GM23248 (cell line): Measurements from ENCODE around the gene ACTA1. TPM values are rescaled to one million over a fixed set of nuclear protein-coding genes. Genes with fewer than 3 reads are reported as not detected.
"Not testable (repeated sequence)": the region's sequence is repeated elsewhere in the genome, so short reads cannot be mapped to it uniquely, and the experiment has no call there.

Experiments used
- DNase-seq: peaks from one replicate; pipeline ENCODE4 v3.0.0-alpha.2; 2015
- H2AFZ ChIP-seq: fragments of 200-600 bp; sonication (generic); 2 replicates; pipeline ENCODE4 v1.6.1; 2016; ENCODE audit warnings: antibody characterized with exemption
- H3F3A ChIP-seq: fragments of 200-600 bp; sonication (generic); 2 replicates; pipeline ENCODE4 v1.6.1; 2016; ENCODE audit warnings: mild to moderate bottlenecking, antibody characterized with exemption, mixed run types; ENCODE audit not compliant: insufficient read depth
- H3K27ac ChIP-seq: fragments of 200-600 bp; sonication (generic); 2 replicates; pipeline ENCODE4 v1.5.1; 2016; ENCODE audit warnings: mild to moderate bottlenecking
- H3K27me3 ChIP-seq: fragments of 200-600 bp; sonication (generic); replicated peaks from 2 replicates; pipeline ENCODE4 v1.6.1; 2016; ENCODE audit warnings: mild to moderate bottlenecking; ENCODE audit not compliant: insufficient read depth
- H3K36me3 ChIP-seq: fragments of 200-600 bp; sonication (generic); 2 replicates; pipeline ENCODE4 v1.6.1; 2016; ENCODE audit warnings: low read depth, mild to moderate bottlenecking
- H3K4me1 ChIP-seq: fragments of 200-600 bp; sonication (generic); 2 replicates; pipeline ENCODE4 v1.6.1; 2016; ENCODE audit warnings: mild to moderate bottlenecking; ENCODE audit not compliant: insufficient read depth
- H3K4me2 ChIP-seq: fragments of 200-600 bp; sonication (generic); one replicate; pipeline ENCODE4 v1.6.1; 2016; ENCODE audit warnings: mild to moderate bottlenecking; ENCODE audit not compliant: unreplicated experiment
- H3K4me3 ChIP-seq: fragments of 200-600 bp; sonication (generic); 2 replicates; pipeline ENCODE4 v1.5.1; 2016; ENCODE audit warnings: mild to moderate bottlenecking
- H3K79me2 ChIP-seq: fragments of 200-600 bp; sonication (generic); 2 replicates; pipeline ENCODE4 v1.6.1; 2016; ENCODE audit warnings: mild to moderate bottlenecking; ENCODE audit not compliant: insufficient read depth
- H3K9ac ChIP-seq: fragments of 200-600 bp; sonication (generic); 2 replicates; pipeline ENCODE4 v1.6.1; 2016; ENCODE audit warnings: mild to moderate bottlenecking
- H3K9me2 ChIP-seq: fragments of 200-600 bp; sonication (generic); 2 replicates; pipeline ENCODE4 v1.6.1; 2016; ENCODE audit warnings: mixed run types, mild to moderate bottlenecking, moderate library complexity; ENCODE audit not compliant: insufficient read depth
- H3K9me3 ChIP-seq: fragments of 200-600 bp; sonication (generic); one replicate; pipeline ENCODE4 v1.6.1; 2017; ENCODE audit warnings: low read depth
- H4K20me1 ChIP-seq: fragments of 200-600 bp; sonication (generic); 2 replicates; pipeline ENCODE4 v1.6.0; 2016; ENCODE audit not compliant: insufficient read depth
- EZH2 ChIP-seq: fragments of 200-600 bp; sonication (generic); IDR thresholded peaks from 2 replicates; pipeline ENCODE4 v1.6.1; 2018; ENCODE audit warnings: antibody characterized with exemption, mild to moderate bottlenecking; ENCODE audit not compliant: insufficient read depth, poor library complexity, severe bottlenecking
- EZH2phosphoT487 ChIP-seq: fragments of 200-600 bp; sonication (generic); IDR thresholded peaks from 2 replicates; pipeline ENCODE4 v1.6.1; 2018; ENCODE audit warnings: antibody characterized with exemption, moderate library complexity, mild to moderate bottlenecking, low read depth; ENCODE audit not compliant: insufficient read depth
- WGBS, 2 experiments: methylation state at CpG; one replicate each; pipeline ENCODE4 v1.1.6; 2015 to 2017; ENCODE audit warnings: low lambda C conversion rate in 2 of 2, low coverage in 1 of 2; ENCODE audit errors: missing lambda C conversion rate in 2 of 2; 5-methylcytosine and 5-hydroxymethylcytosine counted together
- in situ Hi-C: fragments of 300-500 bp; cut with MboI; formaldehyde crosslinking; loops from 2 replicates; pipeline ENCODE4 v1.15.0; 2020
- polyA plus RNA-seq: library from polyadenylated mRNA; unstranded; fragments of >200 nt; fragmentation: Nextera tagmentation; extraction: Ambion mirVana; gene quantifications from 2 replicates; pipeline ENCODE4 v1.2.1, GENCODE V29; 2016
- total RNA-seq: library from RNA; depleted of rRNA; stranded (reverse); fragments of >200 nt; shearing (Covaris generic); gene quantifications from 2 replicates; pipeline ENCODE4 v1.2.3, GENCODE V29; 2014

Gene ACTA1
- total and polyA plus RNA-seq, 2 experiments from 2014 or later = 0.22 TPM; not detected in 1

DNA sequence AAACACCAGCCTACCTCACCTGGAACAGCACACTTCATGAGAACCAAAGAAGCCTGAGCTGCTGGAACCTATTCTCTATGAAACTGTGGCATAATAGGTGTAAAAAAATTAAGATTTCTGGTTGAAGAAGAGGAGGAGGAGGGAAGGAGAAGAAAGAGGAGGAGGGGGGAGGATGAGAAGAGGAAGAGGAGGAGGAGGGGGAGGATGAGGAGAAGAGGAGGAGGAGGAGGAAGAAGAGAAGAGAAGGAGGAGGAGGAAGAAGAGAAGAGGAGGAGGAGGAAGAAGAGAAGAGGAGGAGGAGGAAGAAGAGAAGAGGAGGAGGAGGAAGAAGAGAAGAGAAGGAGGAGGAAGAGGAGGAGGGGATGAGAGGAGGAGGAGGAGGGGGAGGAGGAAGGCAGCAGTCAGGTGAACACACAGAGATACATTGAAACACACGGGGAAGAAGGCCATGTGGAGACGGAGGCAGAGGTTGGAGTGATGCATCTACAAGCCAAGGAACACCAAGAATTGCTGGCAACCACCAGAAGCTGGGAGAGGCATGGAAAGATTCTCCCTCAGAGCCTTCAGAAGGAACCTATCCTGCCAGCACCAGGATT is 8.2 kb downstream of the ACTA1 start:
- Histone ChIP-seq H3K9me2 (no peaks in the 10 kb centered on the region), H3K4me1 (no peaks in the 10 kb centered on the region), H3K9ac (no peak overlapping the region), H4K20me1 (no peaks in the 10 kb centered on the region), H3K4me3 (no peak overlapping the region), H2AFZ (no peak overlapping the region), H3K79me2 (no peaks in the 10 kb centered on the region), H3K27me3 (peaks cover 24% of the 10 kb centered on the region), H3K36me3 (no peaks in the 10 kb centered on the region), H3F3A (no peaks in the 10 kb centered on the region), H3K4me2 (no peak overlapping the region), H3K9me3 (no peaks in the 10 kb centered on the region), H3K27ac (no peak overlapping the region)
- no peak for TF ChIP-seq EZH2
- TF ChIP-seq EZH2phosphoT487 = no peak
- in situ Hi-C loops = no loop called here
- 3 to 7% methylated on average over 2 of the region's 2 CpGs for WGBS, 2 experiments
- DNase-seq = no peak

DNA sequence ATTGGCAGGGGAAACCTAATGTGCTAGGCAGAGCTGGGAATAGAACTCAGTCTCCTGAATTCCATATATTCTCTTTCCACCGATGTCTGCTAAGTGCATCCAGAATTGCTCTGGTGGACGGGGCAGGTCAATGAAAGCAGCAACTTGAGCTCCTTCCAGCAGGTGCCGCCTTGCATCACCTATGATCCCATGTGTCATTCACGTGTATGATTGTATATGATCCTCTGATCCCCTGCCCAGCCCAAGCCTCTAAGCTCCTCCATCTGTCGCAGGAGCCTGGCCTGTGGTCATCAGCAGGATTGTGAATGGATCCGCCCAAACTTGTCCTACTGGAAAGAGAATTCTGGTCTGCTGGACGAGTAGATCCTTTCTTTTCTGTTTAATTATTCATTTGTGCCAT is 13.1 kb downstream of the ACTA1 start:
- no peak overlapping the region for H2AFZ ChIP-seq
- TF ChIP-seq EZH2phosphoT487 (no peak), EZH2 (no peak)
- H3K9me3 ChIP-seq = no peaks in the 10 kb centered on the region
- H4K20me1 ChIP-seq = no peaks in the 10 kb centered on the region
- DNase-seq = no peak
- no peaks in the 10 kb centered on the region for H3K9me2 ChIP-seq
- H3F3A ChIP-seq = no peaks in the 10 kb centered on the region
- H3K4me3 ChIP-seq = no peak overlapping the region
- in situ Hi-C loops = no loop called here
- H3K36me3 ChIP-seq = no peaks in the 10 kb centered on the region
- no peaks in the 10 kb centered on the region for H3K27me3 ChIP-seq
- 41 to 42% methylated on average over 7 of the region's 7 CpGs for WGBS, 2 experiments
- no peak overlapping the region for H3K9ac ChIP-seq
- H3K4me1 ChIP-seq = no peaks in the 10 kb centered on the region
- no peak overlapping the region for H3K27ac ChIP-seq
- no peak overlapping the region for H3K4me2 ChIP-seq
- no peaks in the 10 kb centered on the region for H3K79me2 ChIP-seq

DNA sequence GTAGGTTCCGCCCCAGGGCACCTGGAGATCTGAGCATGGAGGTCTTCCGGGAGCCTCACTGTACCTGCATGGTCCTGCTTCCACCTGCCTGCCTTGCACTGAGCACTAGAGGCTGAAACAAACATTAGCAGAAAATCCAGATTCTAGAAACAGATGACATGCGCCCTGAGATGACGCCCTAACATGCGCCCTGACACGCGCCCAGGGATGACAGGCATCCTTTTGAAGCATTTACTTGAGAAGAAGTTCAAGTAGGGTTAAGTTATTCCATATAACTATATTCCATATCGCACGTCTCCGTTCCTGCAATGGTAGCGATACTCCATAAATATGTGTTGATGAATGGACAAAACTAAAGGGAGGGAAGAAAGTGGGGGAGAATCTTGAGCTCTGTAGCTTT is 13.7 kb downstream of the ACTA1 start:
- no peak for TF ChIP-seq EZH2
- no peak for TF ChIP-seq EZH2phosphoT487
- Histone ChIP-seq H2AFZ (no peak overlapping the region), H3K9me2 (no peaks in the 10 kb centered on the region), H3K9me3 (no peaks in the 10 kb centered on the region), H3K4me2 (no peak overlapping the region), H3K9ac (no peak overlapping the region), H3K27me3 (no peaks in the 10 kb centered on the region), H3K79me2 (no peaks in the 10 kb centered on the region), H4K20me1 (no peaks in the 10 kb centered on the region), H3K4me1 (no peaks in the 10 kb centered on the region), H3K27ac (no peak overlapping the region), H3K36me3 (no peaks in the 10 kb centered on the region), H3F3A (no peaks in the 10 kb centered on the region), H3K4me3 (no peak overlapping the region)
- in situ Hi-C loops = no loop called here
- DNase-seq = no peak
- WGBS, 2 experiments = 79 to 82% methylated on average over 11 of the region's 11 CpGs

DNA sequence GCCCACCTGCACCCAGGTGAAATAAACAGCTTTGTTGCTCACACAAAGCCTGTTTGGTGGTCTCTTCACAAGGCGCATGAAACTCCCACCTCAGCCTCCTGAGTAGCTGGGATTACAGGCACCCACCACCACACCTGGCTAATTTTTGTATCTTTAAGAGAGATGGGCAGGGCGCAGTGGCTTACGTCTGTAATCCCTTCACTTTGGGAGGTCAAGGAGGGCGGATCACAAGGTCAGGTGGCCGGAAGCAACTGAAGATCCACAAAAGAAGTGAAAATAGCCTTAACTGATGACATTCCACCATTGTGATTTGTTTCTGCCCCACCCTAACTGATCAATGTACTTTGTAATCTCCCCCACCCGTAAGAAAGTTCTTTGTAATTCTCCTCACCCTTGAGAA is 15.3 kb downstream of the ACTA1 start:
- H3K9me3 ChIP-seq, H3K27me3 ChIP-seq, H4K20me1 ChIP-seq, H2AFZ ChIP-seq, H3K4me2 ChIP-seq, H3K4me1 ChIP-seq, H3K9me2 ChIP-seq, H3K36me3 ChIP-seq, H3F3A ChIP-seq, H3K9ac ChIP-seq, in situ Hi-C loops, DNase-seq, H3K27ac ChIP-seq, H3K79me2 ChIP-seq, H3K4me3 ChIP-seq: not testable (repeated sequence)
- WGBS, 2 experiments = 60 to 61% methylated on average over 6 of the region's 6 CpGs

- H3K4me2 ChIP-seq = not testable (repeated sequence)
Observed at GRCh38 chr1:229412810-229413209, 21.1 kb downstream of the ACTA1 start.

More at GRCh38 chr1:229412810-229413209, 21.1 kb downstream of the ACTA1 start:
- H3K36me3 ChIP-seq, H3K9ac ChIP-seq, H3K4me3 ChIP-seq, H2AFZ ChIP-seq, H3F3A ChIP-seq, H3K27ac ChIP-seq, H4K20me1 ChIP-seq, in situ Hi-C loops, DNase-seq, H3K9me3 ChIP-seq, H3K4me1 ChIP-seq, H3K9me2 ChIP-seq, H3K79me2 ChIP-seq: not testable (repeated sequence)
- 74% methylated on average over 5 of the region's 5 CpGs for WGBS, 2 experiments
- H3K27me3 ChIP-seq = peaks cover 24% of the 10 kb centered on the region
